ENCODE data around the gene CCDC68. TPM values are rescaled to one million over a fixed set of nuclear protein-coding genes. Genes with fewer than 3 reads are reported as not detected.

CCDC68 gene
- total RNA-seq, 1 donor from 2014 or later = not detected

- Mint-ChIP-seq H3K27ac (ENCODE audit: unreplicated experiment) (no peak overlapping the region), H3K9me3 (ENCODE audit: unreplicated experiment) (no peaks in the 10 kb centered on the region), H3K36me3 (ENCODE audit: unreplicated experiment) (no peaks in the 10 kb centered on the region), H3K4me3 (ENCODE audit: unreplicated experiment) (no peak overlapping the region), H3K27me3 (ENCODE audit: unreplicated experiment) (no peaks in the 10 kb centered on the region), H3K4me1 (ENCODE audit: low read depth, unreplicated experiment) (no peaks in the 10 kb centered on the region)
- no peak for TF ChIP-seq CTCF (IDR thresholded peaks at IDR 0.05; ENCODE audit: partially characterized antibody, unreplicated experiment)
- DNase-seq = no peak
These were observed 59.8 kb downstream of the CCDC68 start for GRCh38 chr18:54899500-54899899.

- H3K4me3 Mint-ChIP-seq (ENCODE audit: unreplicated experiment) = no peak overlapping the region
- no peak for TF ChIP-seq CTCF (IDR thresholded peaks at IDR 0.05; ENCODE audit: partially characterized antibody, unreplicated experiment)
- H3K27ac Mint-ChIP-seq (ENCODE audit: unreplicated experiment) = no peak overlapping the region
- no peaks in the 10 kb centered on the region for H3K36me3 Mint-ChIP-seq (ENCODE audit: unreplicated experiment)
- H3K9me3 Mint-ChIP-seq (ENCODE audit: unreplicated experiment) = no peaks in the 10 kb centered on the region
- no peaks in the 10 kb centered on the region for H3K4me1 Mint-ChIP-seq (ENCODE audit: low read depth, unreplicated experiment)
- DNase-seq = no peak
- no peaks in the 10 kb centered on the region for H3K27me3 Mint-ChIP-seq (ENCODE audit: unreplicated experiment)
These were observed 70.3 kb downstream of the CCDC68 start for GRCh38 chr18:54888933-54889332.

GRCh38 chr18:54888378-54888777 lies 70.9 kb downstream of the CCDC68 start:
- no peaks in the 10 kb centered on the region for H3K9me3 Mint-ChIP-seq (ENCODE audit: unreplicated experiment)

GRCh38 chr18:54883816-54884604 lies 75.3 kb downstream of the CCDC68 start:
- Mint-ChIP-seq H3K9me3 (ENCODE audit: unreplicated experiment) (no peaks in the 10 kb centered on the region), H3K27ac (ENCODE audit: unreplicated experiment) (no peak overlapping the region), H3K36me3 (ENCODE audit: unreplicated experiment) (no peaks in the 10 kb centered on the region), H3K4me1 (ENCODE audit: low read depth, unreplicated experiment) (no peaks in the 10 kb centered on the region), H3K4me3 (ENCODE audit: unreplicated experiment) (no peak overlapping the region), H3K27me3 (ENCODE audit: unreplicated experiment) (no peaks in the 10 kb centered on the region)
- no peak for DNase-seq
- no peak for TF ChIP-seq CTCF (IDR thresholded peaks at IDR 0.05; ENCODE audit: partially characterized antibody, unreplicated experiment)

More at GRCh38 chr18:54888378-54888777, 70.9 kb downstream of the CCDC68 start:
- no peak overlapping the region for H3K27ac Mint-ChIP-seq (ENCODE audit: unreplicated experiment)
- TF ChIP-seq CTCF (IDR thresholded peaks at IDR 0.05; ENCODE audit: partially characterized antibody, unreplicated experiment) = no peak
- no peaks in the 10 kb centered on the region for H3K4me1 Mint-ChIP-seq (ENCODE audit: low read depth, unreplicated experiment)
- no peak for DNase-seq
- H3K36me3 Mint-ChIP-seq (ENCODE audit: unreplicated experiment) = no peaks in the 10 kb centered on the region
- H3K4me3 Mint-ChIP-seq (ENCODE audit: unreplicated experiment) = no peak overlapping the region
- no peaks in the 10 kb centered on the region for H3K27me3 Mint-ChIP-seq (ENCODE audit: unreplicated experiment)

GRCh38 chr18:54882318-54882717 lies 76.9 kb downstream of the CCDC68 start:
- no peaks in the 10 kb centered on the region for H3K4me1 Mint-ChIP-seq (ENCODE audit: low read depth, unreplicated experiment)
- H3K27me3 Mint-ChIP-seq (ENCODE audit: unreplicated experiment) = no peaks in the 10 kb centered on the region
- no peaks in the 10 kb centered on the region for H3K9me3 Mint-ChIP-seq (ENCODE audit: unreplicated experiment)
- DNase-seq = no peak
- no peaks in the 10 kb centered on the region for H3K36me3 Mint-ChIP-seq (ENCODE audit: unreplicated experiment)
- TF ChIP-seq CTCF (IDR thresholded peaks at IDR 0.05; ENCODE audit: partially characterized antibody, unreplicated experiment) = no peak
- no peak overlapping the region for H3K27ac Mint-ChIP-seq (ENCODE audit: unreplicated experiment)
- H3K4me3 Mint-ChIP-seq (ENCODE audit: unreplicated experiment) = no peak overlapping the region
